Neutrophil (primary cell): ENCODE measurements around the gene SUCO.

Experiments used
- H3K27ac ChIP-seq: fragments of 200-600 bp; sonication (generic); 2 replicates; pipeline ENCODE4 v1.5.1; 2016; ENCODE audit warnings: mild to moderate bottlenecking, moderate library complexity
- H3K27me3 ChIP-seq: fragments of 200-600 bp; sonication (generic); 2 replicates; pipeline ENCODE4 v1.6.0; 2016; ENCODE audit warnings: mild to moderate bottlenecking
- H3K36me3 ChIP-seq: fragments of 200-600 bp; sonication (generic); 2 replicates; pipeline ENCODE4 v1.5.1; 2017
- H3K4me1 ChIP-seq, 2 experiments: fragments of 200-600 bp in 1 of 2; sonication (generic) in 1 of 2; 1 replicate in 1 of 2; 2 replicates in 1 of 2; pipeline versions ENCODE4 v1.5.1 to v1.6.1; 2013 to 2016; ENCODE audit warnings: low read depth in 1 of 2, low read length in 1 of 2, mild to moderate bottlenecking in 1 of 2, moderate library complexity in 1 of 2; ENCODE audit not compliant: control insufficient read depth in 1 of 2, insufficient read depth in 1 of 2
- H3K4me3 ChIP-seq, 2 experiments: fragments of 200-600 bp in 1 of 2; sonication (generic) in 1 of 2; 1 replicate in 1 of 2; 2 replicates in 1 of 2; pipeline ENCODE4 v1.5.1; 2013 to 2016; ENCODE audit warnings: low read depth in 1 of 2, low read length in 1 of 2, mild to moderate bottlenecking in 1 of 2, moderate library complexity in 1 of 2
- H3K9me3 ChIP-seq: fragments of 200-600 bp; sonication (generic); 2 replicates; pipeline ENCODE4 v1.5.1; 2016
- CTCF ChIP-seq: fragments of 200-600 bp; sonication (generic); IDR thresholded peaks from 2 replicates; pipeline ENCODE4 v1.5.1; 2016; ENCODE audit warnings: antibody characterized with exemption

SUCO gene

DNA sequence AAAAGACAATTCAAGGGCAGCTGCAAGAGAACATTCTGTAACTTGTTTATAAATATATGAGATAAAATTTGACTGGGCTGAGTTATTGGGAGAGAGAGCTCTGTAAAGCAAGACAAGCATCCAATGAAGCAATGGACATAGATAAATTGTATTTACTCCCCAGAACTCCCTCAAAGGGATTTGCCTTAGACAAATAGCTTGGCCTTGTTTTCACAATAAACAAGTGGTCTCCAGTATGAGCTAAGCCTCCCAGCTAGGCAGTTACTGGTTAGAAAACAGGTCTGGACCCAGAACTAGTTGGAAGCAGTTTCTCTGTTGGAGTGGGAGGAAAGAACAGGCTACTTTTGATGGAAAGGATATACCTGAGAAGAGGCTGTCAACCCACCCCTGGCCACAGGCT lies 25.2 kb upstream of the SUCO start:
- Histone ChIP-seq H3K4me3 (no peak overlapping the region), H3K36me3 (no peaks in the 10 kb centered on the region), H3K27me3 (no peaks in the 10 kb centered on the region), H3K27ac (no peak overlapping the region), H3K4me1 (peaks cover 13 to 31% of the 10 kb centered on the region in 2 experiments), H3K9me3 (no peaks in the 10 kb centered on the region)
- TF ChIP-seq CTCF: no peak

GRCh38 chr1:172510479-172510878 lies 22.5 kb upstream of the SUCO start:
- Histone ChIP-seq H3K4me1 (peaks cover 27 to 48% of the 10 kb centered on the region in 2 experiments), H3K9me3 (no peaks in the 10 kb centered on the region), H3K27ac (no peak overlapping the region), H3K4me3 (no peak overlapping the region), H3K27me3 (no peaks in the 10 kb centered on the region), H3K36me3 (no peaks in the 10 kb centered on the region)
- TF ChIP-seq CTCF: no peak

- Histone ChIP-seq H3K27me3 (no peaks in the 10 kb centered on the region), H3K9me3 (no peaks in the 10 kb centered on the region), H3K4me3 (no peak overlapping the region), H3K27ac (peak overlapping the region; percentile 28), H3K36me3 (no peaks in the 10 kb centered on the region), H3K4me1 (peaks cover 46 to 70% of the 10 kb centered on the region in 2 experiments)
- no peak for TF ChIP-seq CTCF
Measured at GRCh38 chr1:172512591-172512990, 20.4 kb upstream of the SUCO start.

DNA sequence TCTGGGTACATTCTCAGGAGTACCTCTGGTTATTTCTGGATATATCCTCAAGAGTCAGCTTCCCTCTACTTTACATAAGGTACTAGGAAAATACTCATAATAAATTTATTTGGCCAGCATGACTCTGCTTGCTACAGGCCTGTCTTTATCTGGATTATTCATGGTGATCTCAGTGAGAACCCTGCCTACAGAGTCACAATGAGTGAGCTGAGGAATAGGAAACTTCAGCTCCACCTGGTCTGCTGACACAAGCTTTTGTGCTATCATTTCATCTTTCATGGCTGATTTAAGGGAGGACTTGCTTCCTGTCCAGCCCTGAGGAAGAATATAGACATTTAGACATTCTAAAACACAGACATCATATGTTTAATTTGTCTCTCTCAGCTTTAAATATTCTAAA lies 19.5 kb upstream of the SUCO start:
- Histone ChIP-seq H3K4me3 (no peak overlapping the region), H3K9me3 (no peaks in the 10 kb centered on the region), H3K27me3 (no peaks in the 10 kb centered on the region), H3K4me1 (peaks cover 55 to 78% of the 10 kb centered on the region in 2 experiments), H3K36me3 (no peaks in the 10 kb centered on the region), H3K27ac (peak overlapping the region; percentile 28)
- no peak for TF ChIP-seq CTCF

GRCh38 chr1:172514108-172514507 lies 18.8 kb upstream of the SUCO start:
- H3K36me3 ChIP-seq: no peaks in the 10 kb centered on the region
- H3K9me3 ChIP-seq: no peaks in the 10 kb centered on the region
- H3K4me3 ChIP-seq: no peak overlapping the region
- no peak overlapping the region for H3K27ac ChIP-seq
- no peaks in the 10 kb centered on the region for H3K27me3 ChIP-seq
- peaks cover 55 to 78% of the 10 kb centered on the region in 2 experiments for H3K4me1 ChIP-seq
- no peak for TF ChIP-seq CTCF

DNA sequence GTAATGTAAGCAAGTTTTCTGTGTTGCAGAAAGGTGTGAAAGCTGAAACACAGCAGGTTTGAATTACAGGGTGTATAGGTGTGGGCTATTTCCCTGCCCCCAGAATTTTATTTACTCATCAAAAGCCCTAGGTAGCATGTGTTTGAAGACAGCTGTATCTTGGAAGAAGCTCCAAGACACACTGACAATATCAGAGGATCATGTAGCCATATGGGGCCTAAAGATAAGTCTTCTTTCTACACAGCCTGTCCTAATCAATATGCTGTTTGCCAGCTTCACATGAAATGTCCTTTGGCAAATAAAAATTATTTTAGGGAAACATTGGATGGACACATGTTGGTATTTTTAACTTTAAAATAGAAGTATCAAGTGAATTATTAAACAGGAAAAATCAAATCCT lies 17.5 kb upstream of the SUCO start:
- no peak for TF ChIP-seq CTCF
- Histone ChIP-seq H3K27ac (peak overlapping the region; percentile 66), H3K4me3 (no peak overlapping the region), H3K27me3 (no peaks in the 10 kb centered on the region), H3K9me3 (no peaks in the 10 kb centered on the region), H3K4me1 (peaks cover 55 to 78% of the 10 kb centered on the region in 2 experiments), H3K36me3 (no peaks in the 10 kb centered on the region)
